CD4-positive, alpha-beta T cell treated with Interferon gamma for 1 hour (primary cell): ENCODE data around the gene OR6J1.
"Not testable (repeated sequence)": the region's sequence is repeated elsewhere in the genome, so short reads cannot be mapped to it uniquely, and the experiment has no call there.

Source experiments
- DNase-seq: peaks from one replicate; pipeline ENCODE4 v3.0.0-alpha.2; 2020

The OR6J1 gene

DNA sequence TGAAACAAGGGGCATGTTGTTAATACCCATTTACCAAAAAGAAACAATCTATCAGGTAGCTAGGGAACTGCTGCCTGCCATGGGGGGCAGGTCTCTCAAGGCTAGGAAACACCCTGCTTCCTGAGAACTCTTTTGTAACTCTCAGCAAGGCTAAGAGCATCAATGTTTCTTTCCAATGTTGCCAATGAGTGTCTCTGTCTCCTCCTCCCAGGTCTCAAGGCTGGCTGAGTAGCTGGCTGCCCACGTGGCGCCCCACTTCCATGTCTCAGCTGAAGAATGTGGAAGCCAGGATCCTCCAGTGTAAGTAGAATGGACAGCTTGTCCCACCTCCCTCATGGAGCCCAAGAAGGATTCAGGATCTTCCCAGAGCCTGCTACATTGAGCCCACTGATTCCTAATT lies 42.7 kb downstream of the OR6J1 start:
- DNase-seq, result no peak

GRCh38 chr14:22600027-22600426 lies 44.1 kb downstream of the OR6J1 start:
- DNase-seq, result no peak

DNA sequence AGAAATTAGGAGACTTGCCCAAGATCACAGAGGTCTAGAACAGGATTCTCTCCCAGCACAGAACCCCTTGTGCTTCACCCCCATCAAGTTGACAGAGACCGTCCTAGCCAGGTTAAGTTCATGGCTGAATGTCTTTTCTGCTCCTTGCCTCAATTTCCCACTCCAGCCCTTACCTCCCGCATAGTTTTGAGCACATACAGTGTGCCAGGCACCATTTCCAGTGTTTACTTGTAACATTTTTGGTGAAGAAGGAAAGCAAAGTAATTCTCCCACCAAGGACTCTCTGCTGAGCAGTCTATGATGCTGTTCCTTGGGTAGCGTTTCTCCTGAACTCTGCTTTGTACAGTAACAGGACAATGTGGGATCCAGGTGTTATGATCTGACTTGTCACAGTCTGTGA lies 44.8 kb downstream of the OR6J1 start:
- no peak for DNase-seq

DNA sequence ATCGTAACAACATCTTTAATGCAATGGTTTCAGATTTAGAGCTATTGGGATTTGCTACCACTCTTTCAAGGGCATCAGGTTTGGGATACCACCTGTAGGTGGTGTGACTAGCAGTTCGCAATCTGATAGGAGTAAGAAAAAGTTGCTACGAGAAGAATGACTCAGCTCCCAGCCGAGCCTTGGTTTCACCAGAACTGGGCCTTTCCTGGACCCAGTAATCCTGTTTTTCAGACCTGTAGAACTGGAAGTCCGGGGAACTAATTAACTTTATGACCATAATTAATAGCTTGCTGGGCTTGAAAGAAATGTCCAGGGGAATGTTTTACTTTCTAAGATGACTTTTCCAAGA lies 45.3 kb downstream of the OR6J1 start:
- DNase-seq, result peak; percentile 7

- peak; percentile 55 for DNase-seq
Observed at GRCh38 chr14:22598099-22598895, 45.9 kb downstream of the OR6J1 start, which contains the start of gene ABHD4. TSS of gene ABHD4 (plus strand) at chr14:22598300. CDS start at chr14:22598307, 7 bp downstream.

DNA sequence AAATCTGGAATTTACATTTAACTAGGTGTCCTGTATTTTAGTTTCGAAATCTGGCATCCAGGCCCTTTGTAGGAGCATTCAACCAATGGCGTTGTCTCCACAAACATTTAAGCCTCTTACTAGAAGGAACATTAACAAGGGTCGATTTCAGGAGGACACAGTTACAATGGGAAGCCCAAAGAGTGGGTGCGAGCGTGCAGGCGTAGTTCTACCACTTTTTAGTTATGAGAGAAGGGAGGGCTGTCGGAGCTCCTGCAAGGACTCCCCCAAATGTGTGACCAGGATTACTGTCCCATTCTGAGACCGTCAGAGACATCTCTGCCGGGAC lies 46.4 kb downstream of the OR6J1 start:
- no peak for DNase-seq

DNA sequence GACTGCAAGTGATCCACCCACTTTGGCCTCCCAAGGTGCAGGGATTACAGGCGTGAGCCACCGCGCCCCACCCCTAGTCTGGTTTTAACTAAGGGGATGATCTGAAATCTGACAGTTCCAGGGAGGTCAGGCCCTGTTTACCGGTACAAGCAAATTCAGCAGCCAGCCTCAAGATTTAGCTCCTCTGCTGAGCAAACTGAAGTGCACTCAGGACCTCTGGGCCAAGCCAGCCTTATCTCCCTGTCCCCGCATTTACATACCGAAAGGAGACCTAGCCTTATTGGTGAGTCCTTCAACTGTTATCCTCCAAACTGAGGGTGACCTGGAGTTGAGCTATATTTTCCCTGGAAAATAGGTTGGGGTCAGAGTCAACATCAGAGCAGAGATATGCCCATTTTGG lies 46.9 kb downstream of the OR6J1 start:
- no peak for DNase-seq

DNA sequence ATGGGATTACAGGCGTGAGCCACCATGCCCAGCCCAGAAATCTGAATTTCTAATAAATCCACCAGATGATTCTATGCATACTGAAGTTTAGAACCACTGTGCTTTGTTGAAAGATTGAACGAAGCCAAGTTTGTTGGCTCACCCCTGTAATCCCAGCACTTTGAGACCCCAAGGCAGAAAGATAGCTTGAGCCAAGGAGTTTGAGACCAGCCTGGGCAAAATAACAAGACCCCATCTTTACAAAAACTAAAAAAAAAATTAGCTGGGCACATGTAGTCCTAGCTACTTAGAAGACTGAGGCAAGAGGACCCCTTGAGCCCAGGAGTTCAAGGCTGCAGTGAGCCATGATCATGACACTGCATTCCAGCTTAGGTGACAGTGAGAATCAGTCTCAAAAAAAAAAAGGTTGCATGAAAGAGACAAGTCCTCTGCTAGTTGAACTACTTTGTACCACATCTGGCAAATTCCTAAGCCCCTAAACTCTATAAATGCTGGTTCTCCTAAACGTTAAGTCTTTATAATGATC lies 47.7 kb downstream of the OR6J1 start:
- no peak for DNase-seq

GRCh38 chr14:22594156-22594716 lies 49.9 kb downstream of the OR6J1 start:
- DNase-seq, result no peak

- no peak for DNase-seq
Observed at GRCh38 chr14:22593601-22594000, 50.6 kb downstream of the OR6J1 start.

GRCh38 chr14:22593189-22593588 lies 51.0 kb downstream of the OR6J1 start:
- DNase-seq, result no peak

- peak; percentile 99 for DNase-seq
Observed at GRCh38 chr14:22589096-22589839, 54.9 kb downstream of the OR6J1 start, which contains the start of gene DAD1. TSS of gene DAD1 (minus strand) at chr14:22589224. CDS start at chr14:22589157, 67 bp downstream.

DNA sequence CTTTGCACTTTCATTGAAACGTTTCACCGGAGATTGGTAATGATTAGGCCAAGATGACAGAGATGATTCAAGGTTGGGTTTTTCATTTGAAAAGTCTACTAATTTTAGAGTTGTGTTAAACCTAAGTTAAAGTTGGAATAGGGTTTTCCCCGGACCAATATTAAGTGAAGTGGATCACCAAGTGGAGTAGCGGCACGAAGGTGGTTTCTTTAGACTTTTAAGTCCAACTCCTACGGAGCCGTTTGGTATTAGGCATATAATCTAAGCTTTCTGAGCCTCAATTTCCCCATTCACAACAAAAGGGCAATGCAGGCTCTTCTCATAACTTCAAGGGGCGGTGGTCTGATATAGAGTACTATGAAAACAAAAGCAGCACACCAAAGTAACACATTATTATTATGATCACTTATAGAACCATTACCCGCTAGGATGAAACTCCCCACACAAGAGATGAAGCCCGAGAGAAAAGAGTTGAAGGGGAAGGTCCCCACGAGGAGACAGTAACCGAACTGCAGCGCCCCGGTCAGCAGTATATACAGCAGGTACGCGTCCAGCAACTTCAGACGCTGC lies 55.5 kb downstream of the OR6J1 start:
- no peak for DNase-seq

DNA sequence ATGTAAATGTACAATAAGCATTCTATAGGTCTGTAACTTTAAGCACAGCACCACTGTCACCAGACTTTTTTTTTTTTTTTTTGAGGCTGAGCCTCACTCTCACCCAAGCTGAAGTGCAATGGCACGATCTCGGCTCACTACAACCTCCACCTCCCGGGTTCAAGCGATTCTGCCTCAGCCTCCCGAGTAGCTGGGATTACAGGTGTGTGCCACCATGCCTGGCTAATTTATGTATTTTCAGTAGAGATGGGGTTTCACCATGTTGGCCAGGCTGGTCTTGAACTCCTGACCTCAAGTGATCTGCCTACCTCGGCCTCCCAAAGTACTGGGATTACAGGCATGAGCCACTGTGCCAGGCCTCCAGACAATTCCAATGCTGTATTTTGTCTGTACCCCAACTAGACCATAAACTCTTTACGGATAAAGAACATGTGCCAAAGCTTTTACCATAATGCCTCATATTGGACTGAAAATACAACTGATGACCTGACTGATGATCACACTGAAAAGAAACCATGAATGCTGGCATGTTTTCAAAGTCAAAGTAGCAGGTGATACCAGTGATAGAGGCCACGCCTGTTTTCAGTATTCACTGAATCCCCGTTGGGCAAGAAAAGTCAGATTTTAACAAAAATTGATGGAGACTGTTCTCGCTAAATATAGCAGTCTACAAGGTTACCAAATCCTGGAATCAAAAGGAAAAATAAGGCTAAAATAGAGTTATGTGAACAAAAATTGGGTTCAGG lies 56.3 kb downstream of the OR6J1 start:
- DNase-seq, result not testable (repeated sequence)

GRCh38 chr14:22587247-22587646 lies 56.9 kb downstream of the OR6J1 start:
- DNase-seq, result no peak

DNA sequence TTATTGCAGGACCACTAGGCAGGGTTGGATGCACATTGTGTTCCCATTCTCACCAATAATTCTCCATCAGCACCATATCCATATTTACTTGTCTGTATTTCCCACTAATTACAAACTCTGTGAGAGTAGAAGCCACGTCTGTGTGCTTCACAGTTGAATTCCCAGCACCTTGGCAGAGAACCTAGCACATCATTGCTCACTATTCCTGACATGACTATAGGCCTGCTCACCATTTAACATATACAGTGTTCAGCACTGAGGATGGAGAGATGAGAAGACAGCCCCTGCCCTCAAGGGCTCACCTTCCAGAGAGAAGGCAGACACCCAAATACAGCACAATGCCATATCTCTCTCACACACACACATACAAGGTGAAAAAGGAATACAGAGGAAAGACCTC lies 60.2 kb downstream of the OR6J1 start:
- DNase-seq, result no peak
